Activated CD8-positive, alpha-beta memory T cell treated with anti-CD3 and anti-CD28 coated beads for 1 hour (primary cell): ENCODE results near the gene XRN2.
"Not testable (repeated sequence)": the region's sequence is repeated elsewhere in the genome, so short reads cannot be mapped to it uniquely, and the experiment has no call there.

ENCODE experiments used
- DNase-seq, 2 donors: peaks; one replicate each; pipeline ENCODE4 v3.0.0-alpha.2; 2020; ENCODE audit warnings: low read depth in 1 of 2; ENCODE audit errors: extremely low read depth in 1 of 2

The XRN2 gene

GRCh38 chr20:21344206-21344900 is 41.2 kb downstream of the XRN2 start:
- DNase-seq: no peak

GRCh38 chr20:21344961-21345360 is 41.8 kb downstream of the XRN2 start:
- DNase-seq: no peak

GRCh38 chr20:21352703-21353102 is 49.6 kb downstream of the XRN2 start:
- DNase-seq: no peak

GRCh38 chr20:21353236-21353635 is 50.1 kb downstream of the XRN2 start:
- DNase-seq: no peak

GRCh38 chr20:21355981-21356380 is 52.9 kb downstream of the XRN2 start:
- DNase-seq: no peak

GRCh38 chr20:21356386-21356785 is 53.3 kb downstream of the XRN2 start:
- no peak for DNase-seq

- DNase-seq: no peak
Measured at GRCh38 chr20:21357844-21358243, 54.7 kb downstream of the XRN2 start.

GRCh38 chr20:21358737-21359136 is 55.6 kb downstream of the XRN2 start:
- no peak for DNase-seq

- no peak for DNase-seq
Measured at GRCh38 chr20:21360705-21361104, 57.6 kb downstream of the XRN2 start.

GRCh38 chr20:21361266-21361665 is 58.1 kb downstream of the XRN2 start:
- no peak for DNase-seq

GRCh38 chr20:21364413-21364812 is 61.3 kb downstream of the XRN2 start:
- no peak for DNase-seq

GRCh38 chr20:21365771-21366170 is 62.6 kb downstream of the XRN2 start:
- no peak for DNase-seq

GRCh38 chr20:21366273-21366672 is 63.1 kb downstream of the XRN2 start:
- not testable (repeated sequence) for DNase-seq

- no peak for DNase-seq
Measured at GRCh38 chr20:21368791-21369190, 65.7 kb downstream of the XRN2 start.

- DNase-seq: no peak
Measured at GRCh38 chr20:21371193-21371592, 68.1 kb downstream of the XRN2 start.

- no peak for DNase-seq
Measured at GRCh38 chr20:21372016-21372415, 68.9 kb downstream of the XRN2 start.

GRCh38 chr20:21373436-21373835 is 70.3 kb downstream of the XRN2 start:
- no peak for DNase-seq

- DNase-seq: no peak
Measured at GRCh38 chr20:21376626-21377025, 73.5 kb downstream of the XRN2 start.

- no peak for DNase-seq
Measured at GRCh38 chr20:21377701-21378100, 74.6 kb downstream of the XRN2 start.

- no peak for DNase-seq
Measured at GRCh38 chr20:21378259-21378658, 75.1 kb downstream of the XRN2 start.

GRCh38 chr20:21380711-21381110 is 77.6 kb downstream of the XRN2 start:
- DNase-seq: no peak

GRCh38 chr20:21381619-21382018 is 78.5 kb downstream of the XRN2 start:
- no peak for DNase-seq

- no peak for DNase-seq
Measured at GRCh38 chr20:21384308-21384892, 81.3 kb downstream of the XRN2 start.
